Common myeloid progenitor, CD34-positive (primary cell): Measurements from ENCODE around the gene MEMO1.
"Not testable (repeated sequence)": the region's sequence is repeated elsewhere in the genome, so short reads cannot be mapped to it uniquely, and the experiment has no call there.

ENCODE experiments used
- CTCF ChIA-PET: fragments of 350-600 bp; sonication (Branson Sonifier 250); formaldehyde crosslinking; loops from one replicate; lab custom pipeline; 2021; ENCODE audit warnings: antibody characterized with exemption; lab: Charles Lee
- POLR2A ChIA-PET: fragments of 350-600 bp; sonication (Branson Sonifier 250); formaldehyde crosslinking; loops from one replicate; lab custom pipeline; 2021; ENCODE audit warnings: antibody characterized with exemption; lab: Charles Lee
- DNase-seq, 3 donors: peaks; one replicate each; pipeline versions ENCODE4 v3.0.0 to v3.0.0-alpha.2; 2013
- H3K27ac ChIP-seq, 2 experiments: 1 replicate in 1 of 2; 2 replicates in 1 of 2; pipeline ENCODE4 v1.7.0; 2013; ENCODE audit warnings: inconsistent platforms in 2 of 2, low read length in 2 of 2, mild to moderate bottlenecking in 2 of 2, low read depth in 1 of 2, moderate library complexity in 1 of 2; ENCODE audit not compliant: severe bottlenecking in 2 of 2, insufficient read depth in 1 of 2, poor library complexity in 1 of 2
- H3K27me3 ChIP-seq, 5 experiments: replicated peaks in 2 of 5; 1 replicate in 3 of 5; 2 replicates in 2 of 5; pipeline versions ENCODE4 v1.6.1 to v1.7.0; 2013; ENCODE audit warnings: low read length in 4 of 5, mild to moderate bottlenecking in 2 of 5, moderate library complexity in 2 of 5, inconsistent platforms in 1 of 5; ENCODE audit not compliant: insufficient read depth in 5 of 5, control insufficient read depth in 4 of 5
- H3K36me3 ChIP-seq, 4 experiments: 1 replicate in 2 of 4; 2 replicates in 2 of 4; pipeline versions ENCODE4 v1.6.1 to v1.7.0; 2013; ENCODE audit warnings: low read length in 3 of 4, control low read depth in 1 of 4, mild to moderate bottlenecking in 1 of 4; ENCODE audit not compliant: control insufficient read depth in 4 of 4, insufficient read depth in 4 of 4
- H3K4me1 ChIP-seq, 4 experiments: 1 replicate in 3 of 4; 2 replicates in 1 of 4; pipeline versions ENCODE4 v1.6.1 to v1.7.1; 2013; ENCODE audit warnings: low read length in 3 of 4, mild to moderate bottlenecking in 3 of 4, control low read depth in 1 of 4, inconsistent platforms in 1 of 4, moderate library complexity in 1 of 4; ENCODE audit not compliant: control insufficient read depth in 4 of 4, insufficient read depth in 4 of 4; ENCODE audit errors: control extremely low read depth in 1 of 4
- H3K4me3 ChIP-seq, 7 experiments: 1 replicate in 4 of 7; 2 replicates in 3 of 7; pipeline versions ENCODE4 v1.5.1 to v1.7.0; 2013; ENCODE audit warnings: mild to moderate bottlenecking in 7 of 7, low read length in 6 of 7, moderate library complexity in 6 of 7, inconsistent platforms in 2 of 7, low read depth in 2 of 7, control low read depth in 1 of 7; ENCODE audit not compliant: insufficient read depth in 4 of 7, control insufficient read depth in 1 of 7; ENCODE audit errors: extremely low read depth in 1 of 7
- H3K9me3 ChIP-seq, 5 experiments: 1 replicate in 4 of 5; 2 replicates in 1 of 5; pipeline versions ENCODE4 v1.6.1 to v1.7.1; 2013; ENCODE audit warnings: low read length in 4 of 5, mild to moderate bottlenecking in 2 of 5, inconsistent platforms in 1 of 5, low read depth in 1 of 5, moderate library complexity in 1 of 5; ENCODE audit not compliant: control insufficient read depth in 4 of 5, insufficient read depth in 2 of 5; ENCODE audit errors: control extremely low read depth in 1 of 5
- WGBS: methylation state at CpG from one replicate; pipeline ENCODE4 v1.1.5; 2013; ENCODE audit not compliant: insufficient coverage; 5-methylcytosine and 5-hydroxymethylcytosine counted together

The MEMO1 gene

DNA sequence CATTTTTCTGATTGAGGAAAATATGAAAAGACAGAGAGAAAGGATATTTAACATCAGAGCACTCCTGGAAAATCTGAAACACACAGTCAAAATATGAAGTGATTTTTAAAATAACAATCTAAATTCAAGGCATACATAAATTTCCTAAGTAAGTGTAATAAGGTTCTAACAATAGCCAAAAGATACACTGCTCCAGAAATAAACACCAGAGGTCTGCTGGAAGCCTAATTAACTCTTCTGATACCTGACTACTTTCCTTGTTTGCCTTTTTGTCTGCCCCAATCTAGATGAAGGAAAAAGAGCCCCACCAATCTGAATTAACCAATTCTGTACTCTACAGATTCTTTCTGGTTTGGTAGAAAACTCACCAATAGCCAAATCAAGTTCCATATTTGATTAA is 87.1 kb downstream of the MEMO1 start:
- no peak overlapping the region for H3K4me3 ChIP-seq
- CTCF ChIA-PET, result no interaction called here
- H3K36me3 ChIP-seq, result peaks cover 5 to 36% (median 12%) of the 10 kb centered on the region in 4 experiments
- no peaks in the 10 kb centered on the region for H3K9me3 ChIP-seq
- DNase-seq, result no peak
- POLR2A ChIA-PET, result no interaction called here
- H3K27ac ChIP-seq, result no peak overlapping the region
- H3K27me3 ChIP-seq, result no peaks in the 10 kb centered on the region
- H3K4me1 ChIP-seq, result no peaks in the 10 kb centered on the region

DNA sequence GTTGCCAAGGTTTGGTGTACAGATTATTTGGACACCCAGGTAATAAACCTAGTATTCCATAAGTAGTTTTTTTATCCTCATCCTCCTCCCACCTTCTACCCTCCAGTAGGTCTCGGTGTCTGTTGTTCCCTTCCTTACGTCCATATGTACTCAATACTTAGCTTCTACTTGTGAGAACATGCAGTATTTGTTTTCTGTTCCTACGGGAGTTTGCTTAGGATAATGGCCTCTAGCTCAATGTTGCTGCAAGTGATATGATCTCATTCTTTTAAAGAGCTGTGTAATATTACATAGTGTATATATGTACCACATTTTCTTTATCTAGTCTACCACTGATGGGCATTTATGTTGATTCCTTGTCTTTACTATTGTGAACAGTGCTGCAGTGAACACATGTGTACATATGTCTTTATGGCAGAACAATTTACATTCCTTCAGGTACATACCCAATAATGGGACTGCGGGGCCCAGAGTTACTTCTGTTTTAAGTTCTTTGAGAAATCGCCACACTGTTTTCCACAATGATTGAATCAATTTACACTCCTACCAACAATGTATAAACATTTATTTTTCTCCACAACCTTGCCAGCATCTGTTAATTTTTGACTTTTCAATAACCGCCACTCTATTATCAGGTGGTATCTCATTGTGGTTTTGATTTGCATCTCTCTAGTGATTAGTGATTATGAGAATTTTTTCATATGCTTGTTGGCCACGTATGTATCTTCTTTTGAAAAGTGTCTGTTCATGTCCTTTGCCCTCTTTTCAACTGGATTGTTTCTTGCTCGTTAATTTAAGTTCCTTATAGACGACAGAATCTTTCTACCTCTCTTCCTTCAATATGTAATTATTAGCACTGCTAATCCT is 88.0 kb downstream of the MEMO1 start:
- Histone ChIP-seq H3K27me3 (no peaks in the 10 kb centered on the region), H3K4me3 (no peak overlapping the region), H3K9me3 (no peaks in the 10 kb centered on the region), H3K36me3 (peaks cover 2 to 36% (median 13%) of the 10 kb centered on the region in 4 experiments), H3K27ac (no peak overlapping the region), H3K4me1 (no peaks in the 10 kb centered on the region)
- 100% methylated on average over 3 of the region's 9 CpGs for WGBS
- ChIA-PET CTCF (no interaction called here), POLR2A (no interaction called here)
- no peak for DNase-seq

DNA sequence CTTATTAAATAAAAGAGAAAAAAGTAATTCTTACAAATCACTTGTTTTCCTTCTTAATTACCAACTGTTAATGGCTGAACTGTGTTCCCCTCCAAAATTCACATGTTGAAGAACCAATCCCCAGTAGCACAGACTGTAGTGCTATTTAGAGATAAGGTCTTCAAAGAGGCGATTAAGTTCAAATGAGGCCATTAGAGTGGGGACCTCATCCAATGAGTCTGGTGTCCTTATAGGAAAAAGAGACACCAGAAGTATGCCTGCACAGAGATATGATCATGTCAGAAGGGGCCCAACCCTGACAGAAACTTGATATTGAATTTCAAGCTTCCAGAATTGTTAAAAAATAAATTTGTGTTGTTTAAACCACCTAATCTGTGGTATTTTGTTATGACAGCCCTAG is 89.8 kb downstream of the MEMO1 start:
- no peaks in the 10 kb centered on the region for H3K4me1 ChIP-seq
- H3K9me3 ChIP-seq, result no peaks in the 10 kb centered on the region
- H3K36me3 ChIP-seq, result peaks cover 2 to 28% (median 12%) of the 10 kb centered on the region in 4 experiments
- H3K27ac ChIP-seq, result no peak overlapping the region
- H3K4me3 ChIP-seq, result no peak overlapping the region
- no peak for DNase-seq
- POLR2A ChIA-PET, result no interaction called here
- WGBS, result 100% methylated on average over 1 of the region's 1 CpG
- no peaks in the 10 kb centered on the region for H3K27me3 ChIP-seq
- CTCF ChIA-PET, result interaction anchor here (1.2 kb wide), 1 partner anchor 12 kb away, joined by 4 read pairs; no protein-coding TSS in a partner anchor

GRCh38 chr2:31919499-31919898 is 91.3 kb downstream of the MEMO1 start:
- Histone ChIP-seq H3K4me1 (peaks cover 0 to 5% (median 0%) of the 10 kb centered on the region in 4 experiments), H3K27ac (no peak overlapping the region), H3K27me3 (no peaks in the 10 kb centered on the region), H3K36me3 (peaks cover 2 to 25% (median 12%) of the 10 kb centered on the region in 4 experiments), H3K9me3 (no peaks in the 10 kb centered on the region), H3K4me3 (no peak overlapping the region)
- ChIA-PET CTCF (no interaction called here), POLR2A (no interaction called here)
- DNase-seq, result no peak
- WGBS, result no CpG with 5 or more reads among the region's 3 CpGs

GRCh38 chr2:31909661-31910060 is 101.1 kb downstream of the MEMO1 start:
- Histone ChIP-seq H3K27me3 (no peaks in the 10 kb centered on the region), H3K4me1 (peaks cover 0 to 12% (median 5%) of the 10 kb centered on the region in 4 experiments), H3K4me3 (no peak overlapping the region), H3K9me3 (peaks cover 0 to 4% (median 0%) of the 10 kb centered on the region in 5 experiments), H3K36me3 (peaks cover 7 to 21% (median 13%) of the 10 kb centered on the region in 4 experiments), H3K27ac (no peak overlapping the region)
- ChIA-PET POLR2A (no interaction called here), CTCF (interaction anchor here (1.4 kb wide), 2 partner anchors 12 to 99 kb away, joined by 4 read pairs; no protein-coding TSS in a partner anchor)
- DNase-seq, result no peak

GRCh38 chr2:31907491-31907890 is 103.3 kb downstream of the MEMO1 start:
- H3K9me3 ChIP-seq, CTCF ChIA-PET, H3K27ac ChIP-seq, H3K4me3 ChIP-seq, H3K27me3 ChIP-seq, POLR2A ChIA-PET, DNase-seq: not testable (repeated sequence)
- no CpG with 5 or more reads among the region's 6 CpGs for WGBS
- H3K36me3 ChIP-seq, result peaks cover 2 to 24% (median 14%) of the 10 kb centered on the region in 4 experiments
- H3K4me1 ChIP-seq, result peaks cover 0 to 12% (median 5%) of the 10 kb centered on the region in 4 experiments

DNA sequence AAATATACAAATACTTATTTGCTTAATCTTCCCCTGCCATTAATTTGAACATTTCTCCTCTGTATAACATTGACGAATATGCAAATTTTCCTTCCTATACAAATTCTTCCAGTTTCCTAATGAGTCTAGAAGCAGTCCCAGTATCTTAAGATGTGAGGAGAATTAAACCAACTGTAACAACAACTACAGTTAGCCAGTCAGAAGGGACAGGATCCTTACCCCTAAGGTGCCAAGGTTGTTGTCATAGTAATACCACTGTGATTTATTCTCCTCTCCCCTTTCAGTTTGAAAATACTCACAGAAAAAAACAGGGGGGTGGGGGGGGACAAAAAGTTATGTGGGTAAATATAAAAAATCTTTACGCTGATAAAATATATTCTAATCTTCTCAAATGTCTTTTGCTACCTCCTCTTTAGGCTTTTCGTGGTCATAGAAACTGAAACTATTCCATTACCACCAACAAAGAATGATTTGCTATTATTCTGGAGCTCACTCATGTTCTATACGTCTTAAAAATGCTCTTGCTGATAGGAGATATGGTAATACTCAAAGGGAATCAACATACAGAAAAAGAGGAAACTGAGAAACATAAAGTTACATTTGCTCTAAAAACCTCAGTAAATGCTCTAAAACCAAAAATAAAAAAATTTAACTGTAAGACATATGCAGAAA is 107.6 kb downstream of the MEMO1 start:
- peaks cover 0 to 4% (median 4%) of the 10 kb centered on the region in 5 experiments for H3K9me3 ChIP-seq
- no peaks in the 10 kb centered on the region for H3K27me3 ChIP-seq
- H3K36me3 ChIP-seq, result peaks cover 2 to 24% (median 12%) of the 10 kb centered on the region in 4 experiments
- ChIA-PET POLR2A (no interaction called here), CTCF (interaction anchor here (0.5 kb wide), 1 partner anchor 62 kb away, joined by 4 read pairs; no protein-coding TSS in a partner anchor)
- WGBS, result no CpG with 5 or more reads among the region's 4 CpGs
- DNase-seq, result peak in 2 of 3 donors; percentile 22 to 50
- no peak overlapping the region for H3K4me3 ChIP-seq
- peaks cover 0 to 3% (median 1%) of the 10 kb centered on the region in 4 experiments for H3K4me1 ChIP-seq
- no peak overlapping the region for H3K27ac ChIP-seq
